ENCODE measurements around the gene SYT14. TPM values are rescaled to one million over a fixed set of nuclear protein-coding genes. Genes with fewer than 3 reads are reported as not detected.

The SYT14 gene
- total and polyA plus RNA-seq, 2 experiments from 2014 or later = 0.55 to 1.7 TPM

DNA sequence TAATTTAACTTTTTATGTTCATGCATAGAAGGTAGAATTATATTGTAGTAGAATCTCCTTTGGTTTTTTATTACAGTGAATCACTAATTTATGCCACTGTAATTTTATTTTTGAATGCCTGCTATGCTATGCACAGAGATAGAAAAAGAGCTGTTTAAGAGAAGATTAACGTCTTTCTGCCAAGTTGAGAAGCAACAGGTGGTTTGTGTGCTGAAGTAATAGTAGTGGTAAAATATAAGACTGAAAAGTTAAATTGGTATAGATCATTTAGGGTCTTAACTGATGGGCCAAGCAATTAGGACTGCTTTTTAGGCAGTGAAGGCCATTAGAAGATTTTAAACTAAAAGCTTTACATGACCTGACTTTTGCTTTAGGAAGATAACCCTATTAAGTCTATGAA lies 115.1 kb downstream of the SYT14 start:
- in situ Hi-C loops (cut with MboI) = no loop called here
- WGBS, 2 experiments (ENCODE audit: low coverage in 1 of 2, low lambda C conversion rate in 2 of 2, missing lambda C conversion rate in 2 of 2) = 32 to 44% methylated on average over 1 of the region's 1 CpG

DNA sequence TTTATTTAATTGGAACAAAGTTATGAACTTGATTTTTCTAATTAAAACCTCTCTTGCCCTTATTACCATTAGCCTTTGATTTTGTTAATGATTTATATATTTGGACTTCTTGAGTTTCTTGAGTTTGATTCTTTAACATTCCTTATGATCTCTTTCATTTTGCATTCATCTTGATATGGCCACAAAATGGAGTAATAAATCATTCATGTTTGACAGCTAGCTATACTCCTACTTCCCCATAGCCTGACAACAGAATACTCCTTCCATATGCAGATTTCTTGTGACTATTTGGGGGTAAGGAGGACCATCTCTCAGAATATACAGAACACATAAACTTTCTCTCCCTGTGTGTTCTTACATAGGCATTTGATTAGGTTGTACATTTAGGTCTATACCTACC lies 119.6 kb downstream of the SYT14 start:
- Histone ChIP-seq H2AFZ (no peak overlapping the region), H3K79me2 (ENCODE audit: insufficient read depth) (no peaks in the 10 kb centered on the region), H3K4me3 (no peak overlapping the region), H3K9ac (no peak overlapping the region), H3K27ac (no peak overlapping the region), H3K36me3 (ENCODE audit: low read depth) (no peaks in the 10 kb centered on the region), H3F3A (ENCODE audit: insufficient read depth) (no peaks in the 10 kb centered on the region), H3K4me1 (ENCODE audit: insufficient read depth) (no peaks in the 10 kb centered on the region), H3K9me3 (ENCODE audit: low read depth) (no peaks in the 10 kb centered on the region), H3K4me2 (ENCODE audit: unreplicated experiment) (no peak overlapping the region), H3K9me2 (ENCODE audit: insufficient read depth) (no peaks in the 10 kb centered on the region), H4K20me1 (ENCODE audit: insufficient read depth) (no peaks in the 10 kb centered on the region), H3K27me3 (replicated peaks; ENCODE audit: insufficient read depth) (no peaks in the 10 kb centered on the region)
- in situ Hi-C loops (cut with MboI) = no loop called here
- DNase-seq = no peak
- TF ChIP-seq EZH2phosphoT487 (IDR thresholded peaks at IDR 0.05; ENCODE audit: insufficient read depth, low read depth) (no peak), EZH2 (IDR thresholded peaks at IDR 0.05; ENCODE audit: insufficient read depth, poor library complexity, severe bottlenecking) (no peak)

More for the DNA sequence above, 115.1 kb downstream of the SYT14 start:
- Histone ChIP-seq H3K27me3 (replicated peaks; ENCODE audit: insufficient read depth) (no peaks in the 10 kb centered on the region), H4K20me1 (ENCODE audit: insufficient read depth) (no peaks in the 10 kb centered on the region), H3F3A (ENCODE audit: insufficient read depth) (no peaks in the 10 kb centered on the region), H3K9me2 (ENCODE audit: insufficient read depth) (no peaks in the 10 kb centered on the region), H3K9ac (no peak overlapping the region), H2AFZ (no peak overlapping the region), H3K4me2 (ENCODE audit: unreplicated experiment) (no peak overlapping the region), H3K79me2 (ENCODE audit: insufficient read depth) (no peaks in the 10 kb centered on the region), H3K9me3 (ENCODE audit: low read depth) (no peaks in the 10 kb centered on the region), H3K4me1 (ENCODE audit: insufficient read depth) (no peaks in the 10 kb centered on the region), H3K36me3 (ENCODE audit: low read depth) (no peaks in the 10 kb centered on the region), H3K4me3 (no peak overlapping the region), H3K27ac (no peak overlapping the region)
- TF ChIP-seq EZH2 (IDR thresholded peaks at IDR 0.05; ENCODE audit: insufficient read depth, poor library complexity, severe bottlenecking) (no peak), EZH2phosphoT487 (IDR thresholded peaks at IDR 0.05; ENCODE audit: insufficient read depth, low read depth) (no peak)
- no peak for DNase-seq

DNA sequence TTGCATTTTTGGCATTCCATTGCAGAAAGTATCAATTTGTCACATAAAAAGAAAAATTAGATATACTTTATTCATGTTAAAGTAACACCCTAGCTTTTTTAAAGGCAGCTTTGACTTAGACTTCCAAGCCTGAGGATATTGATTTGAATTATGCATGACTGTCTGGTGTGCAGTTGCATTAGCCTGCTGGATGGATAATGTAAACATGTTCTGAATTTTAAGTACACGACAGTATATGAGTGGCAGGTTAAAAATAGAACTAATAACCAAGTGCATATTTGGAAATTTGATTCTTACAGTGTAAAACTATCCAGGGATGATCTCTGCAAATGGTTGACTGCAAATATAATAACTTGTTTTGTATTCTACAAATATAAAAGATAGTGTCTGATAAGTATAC lies 124.0 kb downstream of the SYT14 start:
- no peaks in the 10 kb centered on the region for H3K36me3 ChIP-seq (ENCODE audit: low read depth)
- no peaks in the 10 kb centered on the region for H3K9me2 ChIP-seq (ENCODE audit: insufficient read depth)
- H3K9me3 ChIP-seq (ENCODE audit: low read depth) = no peaks in the 10 kb centered on the region
- no peaks in the 10 kb centered on the region for H3F3A ChIP-seq (ENCODE audit: insufficient read depth)
- H4K20me1 ChIP-seq (ENCODE audit: insufficient read depth) = no peaks in the 10 kb centered on the region
- in situ Hi-C loops (cut with MboI) = no loop called here
- H3K27me3 ChIP-seq (replicated peaks; ENCODE audit: insufficient read depth) = no peaks in the 10 kb centered on the region
- H3K4me2 ChIP-seq (ENCODE audit: unreplicated experiment) = no peak overlapping the region
- no peak overlapping the region for H2AFZ ChIP-seq
- no peak overlapping the region for H3K9ac ChIP-seq
- TF ChIP-seq EZH2phosphoT487 (IDR thresholded peaks at IDR 0.05; ENCODE audit: insufficient read depth, low read depth) (no peak), EZH2 (IDR thresholded peaks at IDR 0.05; ENCODE audit: insufficient read depth, poor library complexity, severe bottlenecking) (no peak)
- H3K4me3 ChIP-seq = no peak overlapping the region
- no peaks in the 10 kb centered on the region for H3K79me2 ChIP-seq (ENCODE audit: insufficient read depth)
- no peaks in the 10 kb centered on the region for H3K4me1 ChIP-seq (ENCODE audit: insufficient read depth)
- H3K27ac ChIP-seq = no peak overlapping the region
- 3 to 15% methylated on average over 1 of the region's 1 CpG for WGBS, 2 experiments (ENCODE audit: low coverage in 1 of 2, low lambda C conversion rate in 2 of 2, missing lambda C conversion rate in 2 of 2)
- DNase-seq = no peak

DNA sequence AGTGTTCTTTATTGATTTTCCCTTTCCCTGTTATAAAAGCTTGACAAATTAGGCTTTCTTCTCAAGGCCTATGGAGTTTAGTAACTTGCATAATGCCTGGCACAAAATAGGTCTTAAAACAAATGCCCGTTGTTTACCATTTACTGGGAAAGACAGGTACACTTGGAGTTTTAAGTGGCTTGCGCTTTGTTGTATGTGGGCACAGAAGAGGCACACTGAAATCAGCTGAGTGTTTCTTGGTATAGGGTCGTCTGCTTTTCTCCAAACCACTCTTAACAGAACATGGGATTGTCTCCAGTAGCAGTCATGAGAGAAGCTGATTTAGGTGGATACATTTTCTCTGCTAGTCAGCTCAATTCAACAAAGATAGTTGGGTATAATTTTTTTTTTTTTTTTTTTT lies 132.5 kb downstream of the SYT14 start:
- in situ Hi-C loops (cut with MboI) = no loop called here
- H2AFZ ChIP-seq = no peak overlapping the region

DNA sequence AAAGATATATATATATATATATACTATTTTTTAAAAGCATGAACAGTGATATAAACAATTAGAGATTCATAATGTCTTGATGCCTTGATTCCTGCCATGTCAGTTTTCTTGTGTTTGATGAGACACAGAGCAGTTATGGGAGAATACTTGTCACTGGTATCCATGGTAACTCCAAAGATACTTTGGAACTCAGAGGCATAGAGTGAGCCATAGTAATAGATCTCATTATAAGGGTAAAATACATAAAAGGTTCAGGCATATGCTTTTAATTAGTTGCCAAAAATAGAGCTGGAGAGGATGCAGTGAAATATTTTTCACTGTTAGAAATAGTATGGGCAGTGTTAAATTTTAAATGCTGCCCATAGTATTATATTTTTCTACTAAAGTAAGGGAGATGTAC lies 134.1 kb downstream of the SYT14 start:
- H2AFZ ChIP-seq = no peak overlapping the region
- no peaks in the 10 kb centered on the region for H3K27me3 ChIP-seq (replicated peaks; ENCODE audit: insufficient read depth)
- no peaks in the 10 kb centered on the region for H3K36me3 ChIP-seq (ENCODE audit: low read depth)
- peaks cover 5% of the 10 kb centered on the region for H3K4me1 ChIP-seq (ENCODE audit: insufficient read depth)
- no peak overlapping the region for H3K4me2 ChIP-seq (ENCODE audit: unreplicated experiment)
- no peak for TF ChIP-seq EZH2phosphoT487 (IDR thresholded peaks at IDR 0.05; ENCODE audit: insufficient read depth, low read depth)
- TF ChIP-seq EZH2 (IDR thresholded peaks at IDR 0.05; ENCODE audit: insufficient read depth, poor library complexity, severe bottlenecking) = no peak
- H3K27ac ChIP-seq = no peak overlapping the region
- peaks cover 4% of the 10 kb centered on the region for H3K9me3 ChIP-seq (ENCODE audit: low read depth)
- H3K4me3 ChIP-seq = no peak overlapping the region
- no peaks in the 10 kb centered on the region for H4K20me1 ChIP-seq (ENCODE audit: insufficient read depth)
- no peaks in the 10 kb centered on the region for H3F3A ChIP-seq (ENCODE audit: insufficient read depth)
- H3K9me2 ChIP-seq (ENCODE audit: insufficient read depth) = no peaks in the 10 kb centered on the region
- H3K79me2 ChIP-seq (ENCODE audit: insufficient read depth) = no peaks in the 10 kb centered on the region
- no peak overlapping the region for H3K9ac ChIP-seq
- in situ Hi-C loops (cut with MboI) = no loop called here
- DNase-seq = peak; percentile 68

More for the DNA sequence above, 132.5 kb downstream of the SYT14 start:
- TF ChIP-seq EZH2 (IDR thresholded peaks at IDR 0.05; ENCODE audit: insufficient read depth, poor library complexity, severe bottlenecking) (no peak), EZH2phosphoT487 (IDR thresholded peaks at IDR 0.05; ENCODE audit: insufficient read depth, low read depth) (no peak)
- Histone ChIP-seq H3K4me3 (no peak overlapping the region), H3K27ac (no peak overlapping the region), H3K4me2 (ENCODE audit: unreplicated experiment) (no peak overlapping the region), H3K9me2 (ENCODE audit: insufficient read depth) (no peaks in the 10 kb centered on the region), H3K79me2 (ENCODE audit: insufficient read depth) (no peaks in the 10 kb centered on the region), H3K9me3 (ENCODE audit: low read depth) (peaks cover 4% of the 10 kb centered on the region), H3K27me3 (replicated peaks; ENCODE audit: insufficient read depth) (no peaks in the 10 kb centered on the region), H3F3A (ENCODE audit: insufficient read depth) (no peaks in the 10 kb centered on the region), H3K4me1 (ENCODE audit: insufficient read depth) (peaks cover 5% of the 10 kb centered on the region), H3K9ac (no peak overlapping the region), H4K20me1 (ENCODE audit: insufficient read depth) (no peaks in the 10 kb centered on the region), H3K36me3 (ENCODE audit: low read depth) (no peaks in the 10 kb centered on the region)
- DNase-seq = no peak
- 52 to 56% methylated on average over 3 of the region's 3 CpGs for WGBS, 2 experiments (ENCODE audit: low coverage in 1 of 2, low lambda C conversion rate in 2 of 2, missing lambda C conversion rate in 2 of 2)

Measured in GM23248 (cell line).